ENCODE measurements around the gene CPO.

The CPO gene

GRCh38 chr2:206989311-206989710 lies 50.0 kb downstream of the CPO start:
- H3K9me2 ChIP-seq (replicated peaks; ENCODE audit: low read depth, low read length): no peaks in the 10 kb centered on the region
- H3K9ac ChIP-seq (ENCODE audit: low read depth, low read length, poor library complexity, severe bottlenecking): no peak overlapping the region
- no peak overlapping the region for H3K4me3 ChIP-seq (ENCODE audit: low read length, poor library complexity, severe bottlenecking)
- 0 out of 2 replicates have a peak overlapping the region, but pooled peaks have one; percentile 6 for H2AFZ ChIP-seq (ENCODE audit: low read length)
- H3K4me1 ChIP-seq (ENCODE audit: insufficient read depth, low read length, poor library complexity, severe bottlenecking): peaks cover 19% of the 10 kb centered on the region
- H3F3A ChIP-seq (ENCODE audit: low read depth): peaks cover 8% of the 10 kb centered on the region; the same call in 1 of the 2 replicates
- TF ChIP-seq EZH2phosphoT487 (IDR thresholded peaks at IDR 0.05; ENCODE audit: borderline replicate concordance) (no peak), CTCF (conservative IDR thresholded peaks at IDR 0.05; ENCODE audit: low read length) (peak; percentile 82)
- H4K20me1 ChIP-seq (ENCODE audit: insufficient read depth, low read length, poor library complexity, severe bottlenecking): no peaks in the 10 kb centered on the region
- no peaks in the 10 kb centered on the region for H3K79me2 ChIP-seq (ENCODE audit: insufficient read depth, low read length)
- no peaks in the 10 kb centered on the region for H3K36me3 ChIP-seq (ENCODE audit: insufficient read depth, low read length)
- H3K9me3 ChIP-seq (ENCODE audit: insufficient read depth, low read depth, low read length): no peaks in the 10 kb centered on the region
- peak overlapping the region; percentile 3 for H3K4me2 ChIP-seq (ENCODE audit: low read depth, low read length, poor library complexity, severe bottlenecking)
- no peaks in the 10 kb centered on the region for H3K27me3 ChIP-seq (ENCODE audit: insufficient read depth, low read length, poor library complexity, severe bottlenecking)

GRCh38 chr2:206990360-206990759 lies 51.0 kb downstream of the CPO start:
- Histone ChIP-seq H3K9me3 (ENCODE audit: insufficient read depth, low read depth, low read length) (no peaks in the 10 kb centered on the region), H3K36me3 (ENCODE audit: insufficient read depth, low read length) (no peaks in the 10 kb centered on the region), H3K27me3 (ENCODE audit: insufficient read depth, low read length, poor library complexity, severe bottlenecking) (no peaks in the 10 kb centered on the region), H3K4me2 (ENCODE audit: low read depth, low read length, poor library complexity, severe bottlenecking) (no peak overlapping the region), H3K9me2 (replicated peaks; ENCODE audit: low read depth, low read length) (no peaks in the 10 kb centered on the region), H3K9ac (ENCODE audit: low read depth, low read length, poor library complexity, severe bottlenecking) (no peak overlapping the region), H3K4me3 (ENCODE audit: low read length, poor library complexity, severe bottlenecking) (no peak overlapping the region), H3F3A (ENCODE audit: low read depth) (peaks cover 8% of the 10 kb centered on the region; the same call in 1 of the 2 replicates), H3K79me2 (ENCODE audit: insufficient read depth, low read length) (no peaks in the 10 kb centered on the region), H3K4me1 (ENCODE audit: insufficient read depth, low read length, poor library complexity, severe bottlenecking) (peaks cover 14% of the 10 kb centered on the region), H4K20me1 (ENCODE audit: insufficient read depth, low read length, poor library complexity, severe bottlenecking) (no peaks in the 10 kb centered on the region), H2AFZ (ENCODE audit: low read length) (no peak overlapping the region)
- TF ChIP-seq CTCF (conservative IDR thresholded peaks at IDR 0.05; ENCODE audit: low read length) (no peak), EZH2phosphoT487 (IDR thresholded peaks at IDR 0.05; ENCODE audit: borderline replicate concordance) (no peak)

GRCh38 chr2:206991070-206991469 lies 51.8 kb downstream of the CPO start:
- no peaks in the 10 kb centered on the region for H3K79me2 ChIP-seq (ENCODE audit: insufficient read depth, low read length)
- peaks cover 8% of the 10 kb centered on the region; the same call in 1 of the 2 replicates for H3F3A ChIP-seq (ENCODE audit: low read depth)
- H3K9me3 ChIP-seq (ENCODE audit: insufficient read depth, low read depth, low read length): no peaks in the 10 kb centered on the region
- no peak overlapping the region for H3K9ac ChIP-seq (ENCODE audit: low read depth, low read length, poor library complexity, severe bottlenecking)
- no peaks in the 10 kb centered on the region for H3K9me2 ChIP-seq (replicated peaks; ENCODE audit: low read depth, low read length)
- no peaks in the 10 kb centered on the region for H4K20me1 ChIP-seq (ENCODE audit: insufficient read depth, low read length, poor library complexity, severe bottlenecking)
- H3K4me2 ChIP-seq (ENCODE audit: low read depth, low read length, poor library complexity, severe bottlenecking): no peak overlapping the region
- H2AFZ ChIP-seq (ENCODE audit: low read length): no peak overlapping the region
- peaks cover 14% of the 10 kb centered on the region for H3K4me1 ChIP-seq (ENCODE audit: insufficient read depth, low read length, poor library complexity, severe bottlenecking)
- no peaks in the 10 kb centered on the region for H3K27me3 ChIP-seq (ENCODE audit: insufficient read depth, low read length, poor library complexity, severe bottlenecking)
- no peaks in the 10 kb centered on the region for H3K36me3 ChIP-seq (ENCODE audit: insufficient read depth, low read length)
- TF ChIP-seq CTCF (conservative IDR thresholded peaks at IDR 0.05; ENCODE audit: low read length) (no peak), EZH2phosphoT487 (IDR thresholded peaks at IDR 0.05; ENCODE audit: borderline replicate concordance) (no peak)
- no peak overlapping the region for H3K4me3 ChIP-seq (ENCODE audit: low read length, poor library complexity, severe bottlenecking)

All from Loucy (cell line).